HL-60 (cell line): ENCODE data around the gene EOLA1.

Experiments
- DNase-seq, 2 experiments: peaks; one replicate each; pipeline ENCODE4 v3.0.0-alpha.2; 2010 to 2020; ENCODE audit warnings: low read depth in 1 of 2, low spot score in 1 of 2
- H3K27ac ChIP-seq: fragments of 250-450 bp; sonication (Bioruptor Pico); replicated peaks from 2 replicates; pipeline ENCODE4 v1.5.1; 2020; ENCODE audit warnings: mild to moderate bottlenecking, moderate library complexity
- H3K27me3 ChIP-seq: fragments of 250-450 bp; sonication (Bioruptor Pico); 2 replicates; pipeline ENCODE4 v1.5.1; 2021; ENCODE audit warnings: mild to moderate bottlenecking, moderate library complexity; ENCODE audit not compliant: insufficient read depth, poor library complexity, severe bottlenecking
- H3K4me3 ChIP-seq: replicated peaks from 2 replicates; pipeline ENCODE4 v1.5.1; 2011; ENCODE audit warnings: mild to moderate bottlenecking, control low read depth, low read length; ENCODE audit not compliant: insufficient read depth
- CTCF ChIP-seq: IDR thresholded peaks from one replicate; pipeline ENCODE4 v1.5.1; 2011; ENCODE audit warnings: low read length, control low read depth, inconsistent platforms; ENCODE audit not compliant: insufficient read depth
- GABPA ChIP-seq: IDR thresholded peaks from 2 replicates; pipeline ENCODE4 v1.6.1; 2012; ENCODE audit warnings: low read depth
- POLR2AphosphoS5 ChIP-seq: IDR thresholded peaks from 2 replicates; pipeline ENCODE4 v1.6.1; 2012; ENCODE audit warnings: low read depth
- SPI1 ChIP-seq: IDR thresholded peaks from 2 replicates; pipeline ENCODE4 v1.6.1; 2012; ENCODE audit warnings: low read depth, mild to moderate bottlenecking, borderline replicate concordance
- TF ChIP-seq, protein P1 (sequence below): IDR thresholded peaks from 2 replicates; pipeline ENCODE4 v1.6.1; 2012; ENCODE audit warnings: low read depth; ENCODE audit not compliant: insufficient replicate concordance

Gene EOLA1

GRCh38 chrX:149494844-149495565 is 45.8 kb upstream of the EOLA1 start:
- H3K27me3 ChIP-seq = no peaks in the 10 kb centered on the region
- no peak for DNase-seq
- no peak overlapping the region for H3K27ac ChIP-seq
- no peak overlapping the region for H3K4me3 ChIP-seq
- TF ChIP-seq, protein P1, sequence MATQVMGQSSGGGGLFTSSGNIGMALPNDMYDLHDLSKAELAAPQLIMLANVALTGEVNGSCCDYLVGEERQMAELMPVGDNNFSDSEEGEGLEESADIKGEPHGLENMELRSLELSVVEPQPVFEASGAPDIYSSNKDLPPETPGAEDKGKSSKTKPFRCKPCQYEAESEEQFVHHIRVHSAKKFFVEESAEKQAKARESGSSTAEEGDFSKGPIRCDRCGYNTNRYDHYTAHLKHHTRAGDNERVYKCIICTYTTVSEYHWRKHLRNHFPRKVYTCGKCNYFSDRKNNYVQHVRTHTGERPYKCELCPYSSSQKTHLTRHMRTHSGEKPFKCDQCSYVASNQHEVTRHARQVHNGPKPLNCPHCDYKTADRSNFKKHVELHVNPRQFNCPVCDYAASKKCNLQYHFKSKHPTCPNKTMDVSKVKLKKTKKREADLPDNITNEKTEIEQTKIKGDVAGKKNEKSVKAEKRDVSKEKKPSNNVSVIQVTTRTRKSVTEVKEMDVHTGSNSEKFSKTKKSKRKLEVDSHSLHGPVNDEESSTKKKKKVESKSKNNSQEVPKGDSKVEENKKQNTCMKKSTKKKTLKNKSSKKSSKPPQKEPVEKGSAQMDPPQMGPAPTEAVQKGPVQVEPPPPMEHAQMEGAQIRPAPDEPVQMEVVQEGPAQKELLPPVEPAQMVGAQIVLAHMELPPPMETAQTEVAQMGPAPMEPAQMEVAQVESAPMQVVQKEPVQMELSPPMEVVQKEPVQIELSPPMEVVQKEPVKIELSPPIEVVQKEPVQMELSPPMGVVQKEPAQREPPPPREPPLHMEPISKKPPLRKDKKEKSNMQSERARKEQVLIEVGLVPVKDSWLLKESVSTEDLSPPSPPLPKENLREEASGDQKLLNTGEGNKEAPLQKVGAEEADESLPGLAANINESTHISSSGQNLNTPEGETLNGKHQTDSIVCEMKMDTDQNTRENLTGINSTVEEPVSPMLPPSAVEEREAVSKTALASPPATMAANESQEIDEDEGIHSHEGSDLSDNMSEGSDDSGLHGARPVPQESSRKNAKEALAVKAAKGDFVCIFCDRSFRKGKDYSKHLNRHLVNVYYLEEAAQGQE = no peak
- TF ChIP-seq SPI1 (no peak), GABPA (no peak)

GRCh38 chrX:149495573-149496071 is 45.2 kb upstream of the EOLA1 start:
- H3K27me3 ChIP-seq = no peaks in the 10 kb centered on the region
- no peak for DNase-seq
- H3K4me3 ChIP-seq = no peak overlapping the region
- no peak overlapping the region for H3K27ac ChIP-seq
- no peak for TF ChIP-seq CTCF
- TF ChIP-seq, protein P1 = no peak
- no peak for TF ChIP-seq SPI1
- TF ChIP-seq POLR2AphosphoS5 = no peak
- TF ChIP-seq GABPA = no peak

DNA sequence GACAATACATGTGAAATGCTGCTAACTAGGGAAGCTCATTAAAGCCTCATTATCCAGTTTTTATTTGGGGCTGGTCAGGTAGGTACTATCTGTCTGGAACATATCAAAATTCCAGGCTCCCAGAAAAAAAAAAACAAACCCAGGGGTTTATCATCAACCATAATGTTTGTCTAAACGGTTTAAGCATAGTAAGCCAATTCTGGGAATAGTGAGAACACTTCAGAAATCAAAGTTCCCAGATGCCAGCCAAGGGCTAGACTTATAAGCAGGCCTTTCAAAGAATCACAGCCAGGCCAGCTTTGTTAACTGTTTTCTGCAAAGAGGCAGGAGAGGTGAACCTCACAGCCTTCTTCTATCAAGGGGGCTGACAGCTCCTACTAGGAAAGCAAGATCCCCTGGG is 43.8 kb upstream of the EOLA1 start:
- no peak for DNase-seq
- Histone ChIP-seq H3K27me3 (no peaks in the 10 kb centered on the region), H3K4me3 (no peak overlapping the region), H3K27ac (no peak overlapping the region)
- TF ChIP-seq POLR2AphosphoS5 (no peak), CTCF (no peak), GABPA (no peak), SPI1 (no peak)
- TF ChIP-seq, protein P1 = no peak
